ENCODE measurements around the gene STUB1. TPM values are rescaled to one million over a fixed set of nuclear protein-coding genes. Genes with fewer than 3 reads are reported as not detected.
A peak's percentile ranks its signal among the peaks of the same experiment; 100 is the strongest.

The STUB1 gene
- total and polyA plus RNA-seq, 4 experiments from 2014 or later: 97.2 to 181 (median 128) TPM

DNA sequence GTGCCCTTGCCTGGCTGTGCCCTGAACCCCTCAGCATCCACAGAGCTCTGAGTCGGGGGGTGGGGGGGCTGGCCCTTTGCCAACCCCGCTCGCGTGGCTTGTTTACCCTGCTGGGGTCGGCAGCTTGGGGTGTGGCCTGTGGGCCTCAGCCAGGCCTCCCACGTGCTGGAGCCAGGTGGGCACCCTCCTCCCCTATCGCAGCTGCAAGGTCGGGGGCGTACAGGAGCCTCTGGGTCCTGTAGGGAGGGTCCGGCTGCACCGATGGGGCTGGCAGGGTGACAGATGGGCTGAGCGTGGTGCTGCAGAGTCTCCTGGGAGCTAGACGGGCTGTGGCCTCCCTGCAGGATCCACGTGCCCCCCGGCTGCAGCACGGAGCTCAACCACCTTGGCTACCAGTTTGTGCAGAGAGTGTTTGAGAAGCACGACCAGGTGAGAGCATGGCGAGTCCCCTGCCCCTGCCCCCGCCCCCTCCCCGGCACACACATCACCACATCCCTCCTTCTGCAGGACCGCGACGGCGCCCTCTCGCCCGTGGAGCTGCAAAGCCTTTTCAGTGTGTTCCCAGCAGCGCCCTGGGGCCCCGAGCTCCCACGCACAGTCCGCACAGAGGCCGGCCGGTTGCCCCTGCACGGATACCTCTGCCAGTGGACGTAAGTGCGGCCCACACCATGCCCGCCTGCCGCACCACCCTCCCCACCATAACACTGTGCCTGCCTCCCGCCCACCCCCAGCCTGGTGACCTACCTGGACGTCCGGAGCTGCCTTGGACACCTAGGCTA is 8.7 kb upstream of the STUB1 start:
- Histone ChIP-seq H3K4me1 (ENCODE audit: insufficient read depth, low read length) (peaks cover 29% of the 10 kb centered on the region), H3K27me3 (ENCODE audit: insufficient read depth, low read length) (no peaks in the 10 kb centered on the region), H3K36me3 (ENCODE audit: insufficient read depth, low read length) (peaks cover 25% of the 10 kb centered on the region), H3K27ac (ENCODE audit: low read depth, low read length) (no peak overlapping the region), H3K9me3 (ENCODE audit: control insufficient read depth in 1 of 2, low read length in 2 of 2) (no peaks in the 10 kb centered on the region), H3K4me3 (ENCODE audit: low read length in 2 of 2) (no peak overlapping the region)
- Mint-ChIP-seq H3K9me3 (no peaks in the 10 kb centered on the region), H3K36me3 (peaks cover 0 to 16% of the 10 kb centered on the region in 2 donors), H3K4me1 (peaks cover 5 to 29% (median 10%) of the 10 kb centered on the region in 4 donors), H3K27ac (no peak overlapping the region), H3K27me3 (no peaks in the 10 kb centered on the region), H3K4me3 (no peak overlapping the region)
- ChIA-PET CTCF (ENCODE audit: partially characterized antibody) (no interaction called here), POLR2A (ENCODE audit: partially characterized antibody) (interaction anchor here (1.1 to 5.3 kb wide), 6 partner anchors 9 to 24 kb away, joined by 3 to 22 read pairs (median 7); partner anchors contain the start of genes JMJD8, STUB1 and WDR24)
- intact Hi-C loops (cut with micrococcal nuclease): no loop called here
- no peak for DNase-seq

DNA sequence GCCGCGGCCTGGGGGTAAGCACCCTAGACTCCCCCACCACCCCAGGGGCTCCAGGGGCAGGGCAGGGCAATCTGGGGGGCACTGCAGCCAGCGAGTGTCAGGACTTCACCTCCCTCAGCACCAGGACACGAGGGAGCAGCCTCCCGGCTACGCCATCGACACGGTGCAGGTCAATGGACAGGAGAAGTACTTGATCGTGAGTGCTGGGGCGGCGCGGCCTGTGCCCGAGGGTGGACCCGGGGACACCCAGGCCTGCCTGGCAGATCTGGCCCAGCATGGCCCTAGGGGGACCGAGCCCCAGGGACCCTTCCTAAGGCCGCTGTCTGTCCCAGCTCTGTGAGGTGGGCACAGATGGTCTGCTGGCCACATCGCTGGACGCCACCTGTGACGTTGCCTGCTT is 7.8 kb upstream of the STUB1 start:
- Mint-ChIP-seq H3K4me3 (no peak overlapping the region), H3K4me1 (peaks cover 5 to 28% (median 15%) of the 10 kb centered on the region in 4 donors), H3K9me3 (no peaks in the 10 kb centered on the region), H3K36me3 (peaks cover 0 to 18% of the 10 kb centered on the region in 2 donors), H3K27ac (no peak overlapping the region), H3K27me3 (no peaks in the 10 kb centered on the region)
- peaks cover 25% of the 10 kb centered on the region for H3K36me3 ChIP-seq (ENCODE audit: insufficient read depth, low read length)
- no peaks in the 10 kb centered on the region for H3K9me3 ChIP-seq (ENCODE audit: control insufficient read depth in 1 of 2, low read length in 2 of 2)
- CTCF ChIA-PET (ENCODE audit: partially characterized antibody): no interaction called here
- H3K27ac ChIP-seq (ENCODE audit: low read depth, low read length): no peak overlapping the region
- intact Hi-C loops (cut with micrococcal nuclease): no loop called here
- peaks cover 25% of the 10 kb centered on the region for H3K4me1 ChIP-seq (ENCODE audit: insufficient read depth, low read length)
- no peak overlapping the region for H3K4me3 ChIP-seq (ENCODE audit: low read length in 2 of 2)
- DNase-seq: no peak
- no peaks in the 10 kb centered on the region for H3K27me3 ChIP-seq (ENCODE audit: insufficient read depth, low read length)
- POLR2A ChIA-PET (ENCODE audit: partially characterized antibody): interaction anchor here (1.1 to 5.3 kb wide), 4 partner anchors 8 to 23 kb away, joined by 3 to 22 read pairs (median 8); partner anchors contain the start of genes STUB1 and WDR24

GRCh38 chr16:672851-673250 is 7.4 kb upstream of the STUB1 start:
- intact Hi-C loops (cut with micrococcal nuclease): no loop called here
- no peaks in the 10 kb centered on the region for H3K27me3 ChIP-seq (ENCODE audit: insufficient read depth, low read length)
- Mint-ChIP-seq H3K36me3 (peaks cover 0 to 18% of the 10 kb centered on the region in 2 donors), H3K4me1 (peaks cover 2 to 23% (median 13%) of the 10 kb centered on the region in 4 donors), H3K4me3 (no peak overlapping the region), H3K27ac (peak overlapping the region in 1 of 7 donors; percentile 42), H3K27me3 (no peaks in the 10 kb centered on the region), H3K9me3 (no peaks in the 10 kb centered on the region)
- H3K4me3 ChIP-seq (ENCODE audit: low read length in 2 of 2): no peak overlapping the region
- H3K27ac ChIP-seq (ENCODE audit: low read depth, low read length): no peak overlapping the region
- ChIA-PET POLR2A (ENCODE audit: partially characterized antibody) (interaction anchor here (1.0 to 5.3 kb wide), 2 partner anchors 14 to 22 kb away, joined by 3 to 22 read pairs; no protein-coding TSS in a partner anchor), CTCF (ENCODE audit: partially characterized antibody) (no interaction called here)
- no peak for DNase-seq
- peaks cover 25% of the 10 kb centered on the region for H3K36me3 ChIP-seq (ENCODE audit: insufficient read depth, low read length)
- H3K4me1 ChIP-seq (ENCODE audit: insufficient read depth, low read length): peaks cover 20% of the 10 kb centered on the region
- no peaks in the 10 kb centered on the region for H3K9me3 ChIP-seq (ENCODE audit: control insufficient read depth in 1 of 2, low read length in 2 of 2)

- no peak for DNase-seq
- Mint-ChIP-seq H3K36me3 (peaks cover 0 to 18% of the 10 kb centered on the region in 2 donors), H3K27ac (peak overlapping the region in 1 of 7 donors; percentile 10), H3K9me3 (no peaks in the 10 kb centered on the region), H3K27me3 (no peaks in the 10 kb centered on the region), H3K4me3 (no peak overlapping the region), H3K4me1 (peaks cover 2 to 23% (median 13%) of the 10 kb centered on the region in 4 donors)
- Histone ChIP-seq H3K9me3 (ENCODE audit: control insufficient read depth in 1 of 2, low read length in 2 of 2) (no peaks in the 10 kb centered on the region), H3K27ac (ENCODE audit: low read depth, low read length) (no peak overlapping the region), H3K4me3 (ENCODE audit: low read length in 2 of 2) (no peak overlapping the region), H3K4me1 (ENCODE audit: insufficient read depth, low read length) (peaks cover 20% of the 10 kb centered on the region), H3K27me3 (ENCODE audit: insufficient read depth, low read length) (no peaks in the 10 kb centered on the region), H3K36me3 (ENCODE audit: insufficient read depth, low read length) (peaks cover 25% of the 10 kb centered on the region)
- ChIA-PET POLR2A (ENCODE audit: partially characterized antibody) (interaction anchor here (0.9 to 5.3 kb wide), 3 partner anchors 11 to 22 kb away, joined by 3 to 22 read pairs (median 5); partner anchors contain the start of gene JMJD8), CTCF (ENCODE audit: partially characterized antibody) (no interaction called here)
- intact Hi-C loops (cut with micrococcal nuclease): no loop called here
Observed at GRCh38 chr16:673399-673991, 6.7 kb upstream of the STUB1 start.

- peaks cover 4 to 25% (median 15%) of the 10 kb centered on the region in 4 donors for H3K4me1 Mint-ChIP-seq
- CTCF ChIA-PET (ENCODE audit: partially characterized antibody): no interaction called here
- H3K27ac Mint-ChIP-seq: peak overlapping the region in 2 of 7 donors; percentile 21 to 47
- H3K27me3 ChIP-seq (ENCODE audit: insufficient read depth, low read length): no peaks in the 10 kb centered on the region
- H3K36me3 Mint-ChIP-seq: peaks cover 0 to 18% of the 10 kb centered on the region in 2 donors
- DNase-seq: no peak
- H3K27me3 Mint-ChIP-seq: no peaks in the 10 kb centered on the region
- intact Hi-C loops (cut with micrococcal nuclease): no loop called here
- POLR2A ChIA-PET (ENCODE audit: partially characterized antibody): interaction anchor here (1.0 to 5.3 kb wide), 4 partner anchors 10 to 32 kb away, joined by 5 to 22 read pairs (median 16); partner anchors contain the start of genes JMJD8, MCRIP2 and WDR24
- H3K36me3 ChIP-seq (ENCODE audit: insufficient read depth, low read length): peaks cover 25% of the 10 kb centered on the region
- no peaks in the 10 kb centered on the region for H3K9me3 Mint-ChIP-seq
- H3K4me3 Mint-ChIP-seq: peak overlapping the region in 1 of 8 donors; percentile 64
- no peaks in the 10 kb centered on the region for H3K9me3 ChIP-seq (ENCODE audit: control insufficient read depth in 1 of 2, low read length in 2 of 2)
- no peak overlapping the region for H3K27ac ChIP-seq (ENCODE audit: low read depth, low read length)
- H3K4me3 ChIP-seq (ENCODE audit: low read length in 2 of 2): no peak overlapping the region
- peaks cover 19% of the 10 kb centered on the region for H3K4me1 ChIP-seq (ENCODE audit: insufficient read depth, low read length)
Observed at GRCh38 chr16:674214-674881, 5.9 kb upstream of the STUB1 start.

- CTCF ChIA-PET (ENCODE audit: partially characterized antibody): interaction anchor here (1.6 kb wide), 1 partner anchor 37 kb away, joined by 5 read pairs; no protein-coding TSS in a partner anchor
- H3K9me3 Mint-ChIP-seq: no peaks in the 10 kb centered on the region
- no peaks in the 10 kb centered on the region for H3K9me3 ChIP-seq (ENCODE audit: control insufficient read depth in 1 of 2, low read length in 2 of 2)
- peaks cover 5 to 30% (median 18%) of the 10 kb centered on the region in 4 donors for H3K4me1 Mint-ChIP-seq
- H3K4me3 Mint-ChIP-seq: peak within 1 kb of the TSS in 5 of 8 donors; percentile 29 to 72 (median 48)
- H3K4me1 ChIP-seq (ENCODE audit: insufficient read depth, low read length): peaks cover 19% of the 10 kb centered on the region
- peaks cover 18% of the 10 kb centered on the region for H3K36me3 ChIP-seq (ENCODE audit: insufficient read depth, low read length)
- intact Hi-C loops (cut with micrococcal nuclease): no loop called here
- no peak for DNase-seq
- no peak within 1 kb of the TSS for H3K27ac ChIP-seq (ENCODE audit: low read depth, low read length)
- H3K36me3 Mint-ChIP-seq: peaks cover 0 to 13% of the 10 kb centered on the region in 2 donors
- H3K4me3 ChIP-seq (ENCODE audit: low read length in 2 of 2): peak within 1 kb of the TSS in 1 of 2 donors; percentile 24
- peak within 1 kb of the TSS in 2 of 7 donors; percentile 42 to 88 for H3K27ac Mint-ChIP-seq
- POLR2A ChIA-PET (ENCODE audit: partially characterized antibody): interaction anchor here (0.9 to 5.3 kb wide), 8 partner anchors 9 to 50 kb away, joined by 3 to 22 read pairs (median 4); partner anchors contain the start of genes ANTKMT, JMJD8, MCRIP2 and WDR24
- no peaks in the 10 kb centered on the region for H3K27me3 ChIP-seq (ENCODE audit: insufficient read depth, low read length)
- no peaks in the 10 kb centered on the region for H3K27me3 Mint-ChIP-seq
Observed at GRCh38 chr16:674968-675883, 5.0 kb upstream of the STUB1 start, which contains the start of gene RHBDL1. RHBDL1 (plus strand) TSS chr16:675671; CDS start chr16:675791, 120 bp downstream.

Data from CD4-positive, alpha-beta memory T cell (primary cell).